ENCODE measurements around the gene ZNF592.
"Not testable (repeated sequence)": the region's sequence is repeated elsewhere in the genome, so short reads cannot be mapped to it uniquely, and the experiment has no call there.

The ZNF592 gene

DNA sequence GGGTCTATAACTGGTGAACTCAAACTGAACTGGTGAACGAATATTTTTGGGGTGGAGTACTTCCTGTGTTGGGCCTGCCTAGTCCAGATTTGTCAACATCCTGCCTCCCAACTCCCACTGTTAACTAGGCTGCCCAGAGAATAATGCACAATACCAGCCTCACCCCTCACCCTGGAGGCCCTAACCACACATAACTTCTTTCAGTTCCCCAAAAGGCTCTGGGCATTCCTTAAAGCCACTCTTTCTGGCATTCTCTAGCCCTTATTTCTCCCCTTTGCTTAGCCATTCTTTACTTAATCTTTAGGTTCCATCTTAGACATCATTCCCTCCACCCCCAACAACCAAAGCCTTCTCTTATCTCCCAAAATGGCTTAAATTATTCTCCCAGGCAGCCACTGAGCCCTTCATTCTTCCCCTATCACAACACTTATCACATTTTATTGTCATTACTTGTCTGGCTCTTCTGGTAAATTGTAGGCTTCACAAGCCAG is 23.3 kb upstream of the ZNF592 start:
- H3K27ac ChIP-seq (ENCODE audit: low read depth, low read length, severe bottlenecking), result peak overlapping the region; percentile 89

DNA sequence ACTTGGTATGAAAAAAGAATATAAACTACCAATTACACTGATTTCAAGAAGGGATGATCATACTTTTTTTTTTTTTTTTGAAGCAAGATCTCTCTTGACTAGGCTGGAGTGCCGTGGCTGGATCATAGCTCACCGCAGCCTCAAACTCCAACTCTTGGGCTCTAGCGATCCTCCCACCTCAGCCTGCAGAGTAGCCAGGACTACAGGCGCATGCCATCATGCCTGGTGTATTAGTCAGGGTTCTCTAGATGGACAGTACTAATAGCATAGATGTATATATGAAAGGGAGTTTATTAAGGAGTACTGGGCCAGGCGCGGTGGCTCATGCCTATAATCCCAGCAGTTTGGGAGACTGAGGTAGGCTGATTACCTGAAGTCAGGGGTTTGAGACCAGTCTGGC is 21.0 kb upstream of the ZNF592 start:
- Histone ChIP-seq H3K36me3 (ENCODE audit: control insufficient read depth, insufficient read depth, low read length) (no peaks in the 10 kb centered on the region), H3K4me1 (ENCODE audit: control insufficient read depth, insufficient read depth, low read length, poor library complexity, severe bottlenecking) (peaks cover 7% of the 10 kb centered on the region), H3K4me3 (ENCODE audit: extremely low read depth, insufficient read depth, low read length, poor library complexity, severe bottlenecking) (no peak overlapping the region), H3K27ac (ENCODE audit: low read depth, low read length, severe bottlenecking) (no peak overlapping the region), H3K9me3 (ENCODE audit: control insufficient read depth, low read length) (no peaks in the 10 kb centered on the region)
- WGBS, 2 experiments (ENCODE audit: insufficient coverage in 2 of 2), result 87 to 92% methylated on average over 5 of the region's 6 CpGs

More for the DNA sequence above, 23.3 kb upstream of the ZNF592 start:
- Histone ChIP-seq H3K4me1 (ENCODE audit: control insufficient read depth, insufficient read depth, low read length, poor library complexity, severe bottlenecking) (peaks cover 19% of the 10 kb centered on the region), H3K9me3 (ENCODE audit: control insufficient read depth, low read length) (no peaks in the 10 kb centered on the region), H3K4me3 (ENCODE audit: extremely low read depth, insufficient read depth, low read length, poor library complexity, severe bottlenecking) (no peak overlapping the region), H3K36me3 (ENCODE audit: control insufficient read depth, insufficient read depth, low read length) (no peaks in the 10 kb centered on the region)
- WGBS, 2 experiments (ENCODE audit: insufficient coverage in 2 of 2), result 83% methylated on average over 1 of the region's 1 CpG; no CpG with 5 or more reads in 1 of the 2 experiments

DNA sequence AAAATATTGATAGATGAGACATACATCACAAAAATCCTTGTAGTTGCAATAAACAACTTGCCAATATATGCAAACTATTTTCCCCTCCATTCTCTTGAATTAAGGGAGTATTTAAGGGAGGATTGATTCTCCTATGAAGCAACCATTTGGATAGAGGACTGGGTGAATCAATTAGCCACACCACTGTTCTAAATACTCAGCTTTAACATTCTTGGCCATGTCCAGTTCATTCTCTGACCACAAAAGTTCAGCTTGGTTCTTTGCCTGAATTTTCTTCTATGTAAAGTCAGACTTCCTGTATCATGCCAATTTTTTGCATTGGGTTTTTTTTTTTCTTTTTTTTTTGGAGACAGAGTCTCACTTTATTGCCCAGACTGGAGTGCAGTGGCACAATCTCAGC is 16.6 kb upstream of the ZNF592 start:
- H3K4me1 ChIP-seq (ENCODE audit: control insufficient read depth, insufficient read depth, low read length, poor library complexity, severe bottlenecking), result peaks cover 9% of the 10 kb centered on the region
- no peaks in the 10 kb centered on the region for H3K36me3 ChIP-seq (ENCODE audit: control insufficient read depth, insufficient read depth, low read length)
- H3K27ac ChIP-seq (ENCODE audit: low read depth, low read length, severe bottlenecking), result no peak overlapping the region
- no peak overlapping the region for H3K4me3 ChIP-seq (ENCODE audit: extremely low read depth, insufficient read depth, low read length, poor library complexity, severe bottlenecking)
- no peaks in the 10 kb centered on the region for H3K9me3 ChIP-seq (ENCODE audit: control insufficient read depth, low read length)

DNA sequence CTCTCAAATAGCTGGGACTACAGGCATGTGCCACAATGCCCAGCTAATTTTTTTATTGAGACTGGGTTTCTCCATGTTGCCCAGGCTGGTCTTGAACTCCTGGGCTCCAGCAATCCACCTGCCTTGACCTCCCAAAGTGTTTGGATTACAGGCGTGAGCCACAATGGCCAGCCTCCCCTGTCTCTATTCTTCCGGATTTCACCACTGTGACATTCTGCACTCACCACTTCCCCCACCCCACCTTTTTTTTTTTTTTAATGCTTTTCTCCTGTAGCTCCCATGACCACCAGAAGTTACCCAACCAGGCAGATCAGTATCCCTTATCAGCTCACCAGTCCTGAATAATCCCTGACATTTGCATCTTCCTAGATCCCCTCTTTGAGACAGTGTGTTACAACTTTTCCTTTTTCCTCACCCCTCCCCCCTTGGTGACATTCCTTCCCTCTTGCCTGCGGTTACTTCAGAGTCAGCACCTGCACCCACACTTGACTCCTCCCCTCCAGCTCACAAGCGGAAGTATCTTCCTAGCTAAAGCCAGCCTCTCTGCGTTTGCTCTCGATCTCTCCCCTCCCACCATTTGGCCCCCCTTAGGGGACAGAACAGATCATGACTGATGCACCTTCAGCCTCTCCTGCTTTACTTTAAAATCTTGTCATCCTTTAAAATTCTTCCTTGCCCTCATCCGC is 13.5 kb upstream of the ZNF592 start:
- WGBS, 2 experiments (ENCODE audit: insufficient coverage in 2 of 2), result 13 to 19% methylated on average over 5 to 7 of the region's 7 CpGs
- Histone ChIP-seq H3K9me3 (ENCODE audit: control insufficient read depth, low read length) (no peaks in the 10 kb centered on the region), H3K27ac (ENCODE audit: low read depth, low read length, severe bottlenecking) (no peak overlapping the region)

DNA sequence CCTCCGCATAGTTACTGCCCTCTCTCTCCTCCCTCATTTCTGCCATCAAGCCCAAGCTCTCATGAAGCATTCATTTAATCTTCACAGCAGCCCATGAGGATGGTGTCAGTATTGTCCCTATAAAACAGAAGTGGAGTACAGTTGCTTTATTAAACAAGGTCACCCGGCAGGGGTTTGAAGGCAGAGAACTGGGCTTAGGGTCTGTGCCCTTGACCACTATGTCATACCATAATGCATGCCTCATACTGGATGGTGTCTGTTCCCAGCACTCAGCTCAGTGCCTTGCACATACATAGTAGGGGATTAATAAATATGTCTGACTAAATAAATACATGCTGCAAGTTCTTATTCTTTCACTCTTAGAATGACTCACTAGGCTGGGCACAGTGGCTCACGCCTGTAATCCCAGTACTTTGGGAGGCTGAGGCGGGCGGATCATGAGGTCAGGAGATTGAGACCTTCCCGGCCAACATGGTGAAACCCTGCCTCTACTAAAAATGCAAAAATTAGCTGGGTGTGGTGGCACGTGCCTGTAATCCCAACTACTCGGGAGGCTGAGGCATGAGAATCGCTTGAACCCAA is 12.8 kb upstream of the ZNF592 start:
- not testable (repeated sequence) for H3K27ac ChIP-seq (ENCODE audit: low read depth, low read length, severe bottlenecking); H3K36me3 ChIP-seq (ENCODE audit: control insufficient read depth, insufficient read depth, low read length); H3K4me1 ChIP-seq (ENCODE audit: control insufficient read depth, insufficient read depth, low read length, poor library complexity, severe bottlenecking); H3K4me3 ChIP-seq (ENCODE audit: extremely low read depth, insufficient read depth, low read length, poor library complexity, severe bottlenecking); H3K9me3 ChIP-seq (ENCODE audit: control insufficient read depth, low read length)
- 75 to 100% methylated on average over 2 to 5 of the region's 9 CpGs for WGBS, 2 experiments (ENCODE audit: insufficient coverage in 2 of 2)

More for the DNA sequence above, 13.5 kb upstream of the ZNF592 start:
- no peak overlapping the region for H3K4me3 ChIP-seq (ENCODE audit: extremely low read depth, insufficient read depth, low read length, poor library complexity, severe bottlenecking)
- peaks cover 9% of the 10 kb centered on the region for H3K4me1 ChIP-seq (ENCODE audit: control insufficient read depth, insufficient read depth, low read length, poor library complexity, severe bottlenecking)
- H3K36me3 ChIP-seq (ENCODE audit: control insufficient read depth, insufficient read depth, low read length), result no peaks in the 10 kb centered on the region

DNA sequence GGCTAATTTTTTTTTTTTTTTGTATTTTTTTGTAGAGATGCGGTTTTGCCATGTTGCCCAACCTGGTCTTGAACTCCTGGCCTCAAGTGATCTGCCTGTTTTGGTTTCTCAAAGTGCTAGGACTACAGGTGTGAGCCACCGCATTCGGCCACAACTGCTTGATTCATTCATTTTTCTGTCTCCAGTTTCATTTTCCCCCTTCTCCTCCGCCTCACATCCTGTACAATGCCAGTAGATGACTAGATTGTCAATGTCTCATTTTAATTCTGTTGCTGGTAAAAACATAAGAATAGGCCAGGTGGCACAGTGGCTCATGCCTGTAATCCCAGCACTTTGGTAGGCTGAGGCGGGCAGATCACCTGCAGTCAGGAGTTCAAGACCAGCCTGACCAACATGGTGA is 12.0 kb upstream of the ZNF592 start:
- Histone ChIP-seq H3K9me3 (ENCODE audit: control insufficient read depth, low read length) (no peaks in the 10 kb centered on the region), H3K27ac (ENCODE audit: low read depth, low read length, severe bottlenecking) (no peak overlapping the region), H3K4me1 (ENCODE audit: control insufficient read depth, insufficient read depth, low read length, poor library complexity, severe bottlenecking) (peaks cover 9% of the 10 kb centered on the region), H3K4me3 (ENCODE audit: extremely low read depth, insufficient read depth, low read length, poor library complexity, severe bottlenecking) (no peak overlapping the region), H3K36me3 (ENCODE audit: control insufficient read depth, insufficient read depth, low read length) (no peaks in the 10 kb centered on the region)
- WGBS, 2 experiments (ENCODE audit: insufficient coverage in 2 of 2), result 85 to 100% methylated on average over 1 to 4 of the region's 5 CpGs

DNA sequence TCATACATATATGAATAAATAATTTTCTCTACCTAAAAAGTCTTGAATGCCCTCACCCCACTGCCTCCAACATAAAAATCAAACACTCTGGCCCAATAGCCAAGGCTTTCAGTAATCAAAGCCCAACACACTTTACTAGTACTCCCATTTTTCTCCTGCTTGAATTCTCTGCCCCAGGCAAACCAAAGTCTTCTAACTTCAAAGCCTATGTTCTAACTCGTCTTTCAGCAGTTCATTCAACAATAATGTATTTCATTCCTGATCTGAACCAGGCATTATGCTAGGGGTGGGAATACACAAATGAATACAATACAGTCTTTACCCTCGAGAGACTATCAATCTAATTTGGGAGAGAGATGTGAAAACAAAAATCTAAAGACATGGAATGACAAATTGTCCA is 11.4 kb upstream of the ZNF592 start:
- no peak overlapping the region for H3K4me3 ChIP-seq (ENCODE audit: extremely low read depth, insufficient read depth, low read length, poor library complexity, severe bottlenecking)
- no peaks in the 10 kb centered on the region for H3K36me3 ChIP-seq (ENCODE audit: control insufficient read depth, insufficient read depth, low read length)
- H3K9me3 ChIP-seq (ENCODE audit: control insufficient read depth, low read length), result no peaks in the 10 kb centered on the region
- H3K27ac ChIP-seq (ENCODE audit: low read depth, low read length, severe bottlenecking), result no peak overlapping the region
- no CpG with 5 or more reads among the region's 2 CpGs for WGBS, 2 experiments (ENCODE audit: insufficient coverage in 2 of 2)
- H3K4me1 ChIP-seq (ENCODE audit: control insufficient read depth, insufficient read depth, low read length, poor library complexity, severe bottlenecking), result peaks cover 9% of the 10 kb centered on the region

DNA sequence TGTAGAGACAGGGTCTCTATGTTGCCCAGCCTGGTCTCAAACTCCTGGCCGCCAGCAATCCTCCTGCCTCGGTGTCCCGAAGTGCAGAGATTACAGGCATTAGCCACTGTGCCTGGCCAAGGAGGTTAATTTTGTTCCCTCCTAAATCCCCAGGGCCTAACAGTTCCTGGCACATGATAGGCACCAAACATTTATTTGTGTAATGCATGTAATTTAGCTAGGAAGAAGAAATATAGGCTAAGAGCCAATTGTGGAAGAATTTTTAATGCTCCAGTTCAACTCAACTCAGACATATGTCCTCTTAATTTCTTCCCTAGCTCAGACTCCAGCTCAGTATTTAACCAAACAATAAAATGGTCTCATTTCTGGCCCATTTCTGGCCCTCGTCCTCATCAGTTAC is 7.7 kb upstream of the ZNF592 start:
- H3K4me3 ChIP-seq (ENCODE audit: extremely low read depth, insufficient read depth, low read length, poor library complexity, severe bottlenecking), result no peak overlapping the region
- WGBS, 2 experiments (ENCODE audit: insufficient coverage in 2 of 2), result 88 to 100% methylated on average over 3 to 4 of the region's 4 CpGs
- no peaks in the 10 kb centered on the region for H3K4me1 ChIP-seq (ENCODE audit: control insufficient read depth, insufficient read depth, low read length, poor library complexity, severe bottlenecking)
- no peak overlapping the region for H3K27ac ChIP-seq (ENCODE audit: low read depth, low read length, severe bottlenecking)
- no peaks in the 10 kb centered on the region for H3K36me3 ChIP-seq (ENCODE audit: control insufficient read depth, insufficient read depth, low read length)
- H3K9me3 ChIP-seq (ENCODE audit: control insufficient read depth, low read length), result no peaks in the 10 kb centered on the region

DNA sequence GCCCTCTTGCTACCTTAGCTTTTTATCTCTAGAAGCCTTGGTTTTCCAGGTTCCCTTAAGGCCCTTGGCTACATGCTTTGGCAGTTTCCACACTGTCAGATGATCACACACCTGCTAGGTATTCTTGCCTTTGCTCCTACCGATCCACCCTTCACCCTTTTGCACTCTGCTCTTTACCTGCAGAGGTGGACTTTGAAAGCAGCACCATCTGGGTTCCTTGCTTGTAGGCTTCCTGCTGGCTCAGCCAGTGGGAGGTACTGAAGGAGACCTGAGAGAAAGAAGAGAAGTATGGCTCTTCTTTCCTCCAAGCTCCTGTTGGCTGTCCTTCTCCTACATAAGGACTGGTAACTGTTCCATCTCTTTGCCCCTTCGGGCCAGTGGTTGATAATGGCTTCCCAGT is 7.3 kb upstream of the ZNF592 start:
- H3K4me1 ChIP-seq (ENCODE audit: control insufficient read depth, insufficient read depth, low read length, poor library complexity, severe bottlenecking), result no peaks in the 10 kb centered on the region
- no peak overlapping the region for H3K4me3 ChIP-seq (ENCODE audit: extremely low read depth, insufficient read depth, low read length, poor library complexity, severe bottlenecking)
- no peak overlapping the region for H3K27ac ChIP-seq (ENCODE audit: low read depth, low read length, severe bottlenecking)
- H3K36me3 ChIP-seq (ENCODE audit: control insufficient read depth, insufficient read depth, low read length), result no peaks in the 10 kb centered on the region
- no peaks in the 10 kb centered on the region for H3K9me3 ChIP-seq (ENCODE audit: control insufficient read depth, low read length)
- WGBS, 2 experiments (ENCODE audit: insufficient coverage in 2 of 2), result 83 to 100% methylated on average over 1 to 2 of the region's 2 CpGs

DNA sequence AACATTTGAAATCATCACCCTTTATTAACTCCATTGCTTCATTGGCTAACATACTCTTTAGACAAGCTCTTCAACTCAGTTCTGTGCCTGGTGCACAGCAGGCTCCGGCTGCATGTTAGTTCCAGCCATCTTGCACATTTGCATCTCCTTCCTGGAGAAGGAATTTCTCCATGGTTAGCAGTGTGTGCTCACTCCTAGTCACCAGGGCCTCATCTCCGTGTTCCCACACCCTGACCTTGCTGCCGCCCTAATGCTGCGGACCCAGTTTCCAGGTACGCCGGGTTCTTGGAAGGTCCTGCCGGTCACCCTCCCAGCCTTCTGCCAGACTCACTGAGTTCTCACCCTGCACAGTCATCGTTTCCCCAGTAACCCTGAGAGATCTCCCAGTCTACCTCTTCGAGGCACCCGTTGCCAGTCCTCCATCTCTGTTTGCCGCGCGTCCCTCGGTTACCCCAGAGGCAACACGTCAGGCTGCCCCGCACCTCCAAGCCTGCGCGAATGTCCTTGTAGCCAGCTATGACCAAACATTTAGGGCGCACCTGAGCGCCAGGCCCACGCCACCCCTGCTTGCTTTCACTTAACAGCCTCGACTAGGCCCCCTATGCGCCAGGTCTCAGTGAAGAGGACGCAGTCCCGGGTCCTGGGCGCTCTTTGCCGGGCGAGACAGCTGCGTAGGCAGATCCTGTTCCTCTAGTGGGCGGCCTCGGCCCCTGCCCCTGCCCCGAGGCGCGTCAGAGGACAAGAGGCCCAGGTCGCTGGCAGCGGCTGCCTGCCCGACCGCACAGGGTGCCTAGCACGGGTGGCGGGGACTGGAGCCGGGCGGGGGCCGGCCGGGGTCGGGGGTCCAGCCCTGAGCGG is 747 bp upstream of the ZNF592 start:
- Histone ChIP-seq H3K4me3 (ENCODE audit: extremely low read depth, insufficient read depth, low read length, poor library complexity, severe bottlenecking) (peak overlapping the region; percentile 62), H3K9me3 (ENCODE audit: control insufficient read depth, low read length) (no peaks in the 10 kb centered on the region), H3K27ac (ENCODE audit: low read depth, low read length, severe bottlenecking) (peak overlapping the region; percentile 94), H3K4me1 (ENCODE audit: control insufficient read depth, insufficient read depth, low read length, poor library complexity, severe bottlenecking) (peaks cover 18% of the 10 kb centered on the region), H3K36me3 (ENCODE audit: control insufficient read depth, insufficient read depth, low read length) (no peaks in the 10 kb centered on the region)
- WGBS, 2 experiments (ENCODE audit: insufficient coverage in 2 of 2), result 3 to 5% methylated on average over 39 to 43 of the region's 46 CpGs
